HL-60 (cell line): Measurements from ENCODE around the gene ZNF627.
"Not testable (repeated sequence)": the region's sequence is repeated elsewhere in the genome, so short reads cannot be mapped to it uniquely, and the experiment has no call there.

Source experiments
- DNase-seq, 2 experiments: peaks; one replicate each; pipeline ENCODE4 v3.0.0-alpha.2; 2010 to 2020; ENCODE audit warnings: low read depth in 1 of 2, low spot score in 1 of 2
- H3K27ac ChIP-seq: fragments of 250-450 bp; sonication (Bioruptor Pico); replicated peaks from 2 replicates; pipeline ENCODE4 v1.5.1; 2020; ENCODE audit warnings: mild to moderate bottlenecking, moderate library complexity
- H3K27me3 ChIP-seq: fragments of 250-450 bp; sonication (Bioruptor Pico); 2 replicates; pipeline ENCODE4 v1.5.1; 2021; ENCODE audit warnings: mild to moderate bottlenecking, moderate library complexity; ENCODE audit not compliant: insufficient read depth, poor library complexity, severe bottlenecking
- H3K4me3 ChIP-seq: replicated peaks from 2 replicates; pipeline ENCODE4 v1.5.1; 2011; ENCODE audit warnings: mild to moderate bottlenecking, control low read depth, low read length; ENCODE audit not compliant: insufficient read depth
- GABPA ChIP-seq: IDR thresholded peaks from 2 replicates; pipeline ENCODE4 v1.6.1; 2012; ENCODE audit warnings: low read depth
- POLR2AphosphoS5 ChIP-seq: IDR thresholded peaks from 2 replicates; pipeline ENCODE4 v1.6.1; 2012; ENCODE audit warnings: low read depth
- SPI1 ChIP-seq: IDR thresholded peaks from 2 replicates; pipeline ENCODE4 v1.6.1; 2012; ENCODE audit warnings: low read depth, mild to moderate bottlenecking, borderline replicate concordance
- TF ChIP-seq, protein P1 (sequence below): IDR thresholded peaks from one replicate; pipeline ENCODE4 v1.5.1; 2011; ENCODE audit warnings: low read length, control low read depth, inconsistent platforms; ENCODE audit not compliant: insufficient read depth
- TF ChIP-seq, protein P2 (sequence below): IDR thresholded peaks from 2 replicates; pipeline ENCODE4 v1.6.1; 2012; ENCODE audit warnings: low read depth; ENCODE audit not compliant: insufficient replicate concordance

ZNF627 gene

DNA sequence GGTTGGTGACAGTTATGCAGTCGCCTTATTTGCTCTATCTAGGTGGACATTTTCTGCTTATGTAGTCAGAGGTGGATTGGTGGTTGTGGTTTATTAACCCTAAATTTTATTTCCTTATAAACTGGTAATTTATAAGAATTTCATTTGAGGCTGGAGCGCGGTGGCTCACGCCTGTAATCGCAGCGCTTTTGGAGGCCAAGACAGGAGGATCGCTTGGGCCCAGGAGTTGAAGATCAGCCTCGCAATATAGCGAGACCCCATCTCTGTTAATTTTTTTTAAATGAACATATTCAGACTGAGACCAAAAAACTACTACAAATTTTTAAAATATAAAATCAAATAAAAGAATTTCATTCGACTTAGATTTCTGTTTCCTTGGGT lies 810 bp downstream of the ZNF627 start:
- TF ChIP-seq SPI1, result no peak
- TF ChIP-seq, protein P1, sequence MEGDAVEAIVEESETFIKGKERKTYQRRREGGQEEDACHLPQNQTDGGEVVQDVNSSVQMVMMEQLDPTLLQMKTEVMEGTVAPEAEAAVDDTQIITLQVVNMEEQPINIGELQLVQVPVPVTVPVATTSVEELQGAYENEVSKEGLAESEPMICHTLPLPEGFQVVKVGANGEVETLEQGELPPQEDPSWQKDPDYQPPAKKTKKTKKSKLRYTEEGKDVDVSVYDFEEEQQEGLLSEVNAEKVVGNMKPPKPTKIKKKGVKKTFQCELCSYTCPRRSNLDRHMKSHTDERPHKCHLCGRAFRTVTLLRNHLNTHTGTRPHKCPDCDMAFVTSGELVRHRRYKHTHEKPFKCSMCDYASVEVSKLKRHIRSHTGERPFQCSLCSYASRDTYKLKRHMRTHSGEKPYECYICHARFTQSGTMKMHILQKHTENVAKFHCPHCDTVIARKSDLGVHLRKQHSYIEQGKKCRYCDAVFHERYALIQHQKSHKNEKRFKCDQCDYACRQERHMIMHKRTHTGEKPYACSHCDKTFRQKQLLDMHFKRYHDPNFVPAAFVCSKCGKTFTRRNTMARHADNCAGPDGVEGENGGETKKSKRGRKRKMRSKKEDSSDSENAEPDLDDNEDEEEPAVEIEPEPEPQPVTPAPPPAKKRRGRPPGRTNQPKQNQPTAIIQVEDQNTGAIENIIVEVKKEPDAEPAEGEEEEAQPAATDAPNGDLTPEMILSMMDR, result no peak
- TF ChIP-seq GABPA, result no peak
- no peak for TF ChIP-seq POLR2AphosphoS5
- TF ChIP-seq, protein P2, sequence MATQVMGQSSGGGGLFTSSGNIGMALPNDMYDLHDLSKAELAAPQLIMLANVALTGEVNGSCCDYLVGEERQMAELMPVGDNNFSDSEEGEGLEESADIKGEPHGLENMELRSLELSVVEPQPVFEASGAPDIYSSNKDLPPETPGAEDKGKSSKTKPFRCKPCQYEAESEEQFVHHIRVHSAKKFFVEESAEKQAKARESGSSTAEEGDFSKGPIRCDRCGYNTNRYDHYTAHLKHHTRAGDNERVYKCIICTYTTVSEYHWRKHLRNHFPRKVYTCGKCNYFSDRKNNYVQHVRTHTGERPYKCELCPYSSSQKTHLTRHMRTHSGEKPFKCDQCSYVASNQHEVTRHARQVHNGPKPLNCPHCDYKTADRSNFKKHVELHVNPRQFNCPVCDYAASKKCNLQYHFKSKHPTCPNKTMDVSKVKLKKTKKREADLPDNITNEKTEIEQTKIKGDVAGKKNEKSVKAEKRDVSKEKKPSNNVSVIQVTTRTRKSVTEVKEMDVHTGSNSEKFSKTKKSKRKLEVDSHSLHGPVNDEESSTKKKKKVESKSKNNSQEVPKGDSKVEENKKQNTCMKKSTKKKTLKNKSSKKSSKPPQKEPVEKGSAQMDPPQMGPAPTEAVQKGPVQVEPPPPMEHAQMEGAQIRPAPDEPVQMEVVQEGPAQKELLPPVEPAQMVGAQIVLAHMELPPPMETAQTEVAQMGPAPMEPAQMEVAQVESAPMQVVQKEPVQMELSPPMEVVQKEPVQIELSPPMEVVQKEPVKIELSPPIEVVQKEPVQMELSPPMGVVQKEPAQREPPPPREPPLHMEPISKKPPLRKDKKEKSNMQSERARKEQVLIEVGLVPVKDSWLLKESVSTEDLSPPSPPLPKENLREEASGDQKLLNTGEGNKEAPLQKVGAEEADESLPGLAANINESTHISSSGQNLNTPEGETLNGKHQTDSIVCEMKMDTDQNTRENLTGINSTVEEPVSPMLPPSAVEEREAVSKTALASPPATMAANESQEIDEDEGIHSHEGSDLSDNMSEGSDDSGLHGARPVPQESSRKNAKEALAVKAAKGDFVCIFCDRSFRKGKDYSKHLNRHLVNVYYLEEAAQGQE, result no peak
- no peaks in the 10 kb centered on the region for H3K27me3 ChIP-seq
- H3K4me3 ChIP-seq, result peak overlapping the region; percentile 83
- no peak for DNase-seq
- peak overlapping the region; percentile 98 for H3K27ac ChIP-seq

DNA sequence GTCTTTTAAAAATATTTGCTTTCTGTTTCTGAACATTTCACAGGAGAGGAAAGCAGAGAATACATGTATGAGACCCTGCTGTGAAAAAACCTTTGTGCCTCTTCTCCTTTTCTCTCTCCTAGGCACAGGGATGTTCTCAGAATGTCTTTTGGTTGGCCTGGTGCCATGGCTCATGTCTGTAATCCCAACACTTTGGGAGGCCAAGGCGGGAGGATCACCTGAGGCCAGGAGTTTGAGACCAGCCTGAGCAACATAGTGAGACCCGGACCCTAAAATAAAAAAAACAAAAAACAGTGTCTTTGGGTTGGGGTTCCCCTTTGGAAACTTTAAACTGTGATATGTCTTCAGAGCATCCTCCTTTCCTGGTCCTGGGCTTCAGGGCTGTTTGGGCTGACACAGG lies 1.5 kb downstream of the ZNF627 start:
- no peak overlapping the region for H3K4me3 ChIP-seq
- DNase-seq, result no peak
- H3K27me3 ChIP-seq, result no peaks in the 10 kb centered on the region
- TF ChIP-seq, protein P1, result no peak
- TF ChIP-seq SPI1 (no peak), POLR2AphosphoS5 (no peak), GABPA (no peak)
- TF ChIP-seq, protein P2, result no peak
- peak overlapping the region; percentile 98; the same call in 1 of the 2 replicates for H3K27ac ChIP-seq

DNA sequence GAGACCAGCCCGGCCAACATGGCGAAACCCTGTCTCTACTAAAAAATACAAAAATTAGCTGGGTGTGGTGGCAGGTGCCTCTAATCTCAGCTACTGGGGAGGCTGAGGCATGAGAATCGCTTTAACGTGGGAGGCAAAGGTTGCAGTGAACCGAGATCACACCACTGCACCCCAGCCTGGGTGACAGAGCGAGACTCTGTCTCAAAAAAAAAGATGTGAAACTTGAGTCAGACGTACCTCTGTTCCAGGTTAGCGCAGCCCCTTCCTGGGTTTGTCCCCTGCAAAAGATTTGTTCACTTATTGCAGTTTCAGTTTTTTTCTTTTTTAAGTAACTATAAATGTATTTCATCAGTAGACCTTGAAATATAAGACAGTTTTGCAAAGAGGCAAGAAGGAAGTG lies 2.4 kb downstream of the ZNF627 start:
- H3K27me3 ChIP-seq, H3K4me3 ChIP-seq, DNase-seq, H3K27ac ChIP-seq: not testable (repeated sequence)

DNA sequence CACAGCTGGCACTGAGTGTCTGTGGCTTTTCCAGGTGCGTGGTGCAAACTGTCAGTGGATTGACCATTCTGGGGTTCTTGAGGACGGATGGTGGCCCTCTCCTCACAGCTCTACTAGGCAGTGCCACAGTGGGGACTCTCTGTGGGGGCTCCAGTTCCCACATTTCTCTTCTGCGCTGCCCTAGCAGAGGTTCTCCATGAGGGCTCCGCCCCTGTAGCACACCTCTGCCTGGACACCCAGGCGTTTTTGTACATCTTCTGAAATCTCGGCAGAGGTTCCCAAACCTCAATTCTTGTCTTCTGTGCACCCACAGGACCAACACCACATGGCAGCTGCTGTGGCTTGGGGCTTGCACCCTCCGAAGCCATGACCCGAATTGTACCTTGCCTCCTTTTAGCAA lies 9.2 kb downstream of the ZNF627 start:
- Histone ChIP-seq H3K27me3 (no peaks in the 10 kb centered on the region), H3K4me3 (no peak overlapping the region), H3K27ac (no peak overlapping the region)
- TF ChIP-seq GABPA (no peak), POLR2AphosphoS5 (no peak), SPI1 (no peak)
- TF ChIP-seq, protein P2, result no peak
- TF ChIP-seq, protein P1, result no peak
- DNase-seq, result no peak
